H1 (cell line): Measurements from ENCODE around the gene GAS7. TPM values are rescaled to one million over a fixed set of nuclear protein-coding genes. Genes with fewer than 3 reads are reported as not detected.
A peak's percentile ranks its signal among the peaks of the same experiment; 100 is the strongest.

Source experiments
- CTCF ChIA-PET: fragments of 300-600 bp; sonication (Branson Sonifier 250); formaldehyde crosslinking; loops from one replicate; lab custom pipeline; 2021; ENCODE audit not compliant: partially characterized antibody; lab: Charles Lee
- POLR2A ChIA-PET: fragments of 300-600 bp; sonication (Branson Sonifier 250); formaldehyde crosslinking; loops from one replicate; lab custom pipeline; 2021; ENCODE audit warnings: inconsistent platforms; ENCODE audit not compliant: partially characterized antibody; lab: Charles Lee
- DNase-seq, 2 experiments: peaks; one replicate each; pipeline versions ENCODE4 v3.0.0 to v3.0.0-alpha.2; 2010 to 2022; ENCODE audit warnings: low spot score in 2 of 2, low read depth in 1 of 2, mixed read lengths in 1 of 2
- FAIRE-seq: peaks from 2 replicates; lab custom pipeline; 2011; peaks lifted over from hg19 to GRCh38; lab: Jason Lieb, UNC
- H2AFZ ChIP-seq: 2 replicates; pipeline ENCODE4 v1.8.1; 2012; ENCODE audit warnings: low read length, inconsistent platforms
- H2AK5ac ChIP-seq: 2 replicates; pipeline ENCODE4 v1.6.1; 2013; ENCODE audit warnings: low read depth, low read length
- H2BK120ac ChIP-seq: replicated peaks from 2 replicates; pipeline ENCODE3; 2013; ENCODE audit warnings: low read depth, low read length, inconsistent platforms
- H2BK12ac ChIP-seq: 2 replicates; pipeline ENCODE4 v1.6.1; 2013; ENCODE audit warnings: low read depth, low read length
- H2BK15ac ChIP-seq: 2 replicates; pipeline ENCODE4 v1.6.1; 2013; ENCODE audit warnings: low read length
- H2BK20ac ChIP-seq: 2 replicates; pipeline ENCODE4 v1.6.1; 2013; ENCODE audit warnings: low read length
- H2BK5ac ChIP-seq: 2 replicates; pipeline ENCODE4 v1.6.1; 2013; ENCODE audit warnings: low read depth, low read length
- H3K14ac ChIP-seq: 2 replicates; pipeline ENCODE4 v1.6.1; 2013; ENCODE audit warnings: inconsistent platforms; ENCODE audit not compliant: insufficient read length
- H3K18ac ChIP-seq: 2 replicates; pipeline ENCODE4 v1.6.1; 2013; ENCODE audit warnings: low read length; ENCODE audit errors: extremely low read depth
- H3K23ac ChIP-seq: 2 replicates; pipeline ENCODE4 v1.6.1; 2013; ENCODE audit warnings: inconsistent platforms; ENCODE audit not compliant: insufficient read length
- H3K23me2 ChIP-seq: 2 replicates; pipeline ENCODE4 v1.6.1; 2013; ENCODE audit warnings: low read depth, low read length
- H3K27ac ChIP-seq: 2 replicates; pipeline ENCODE4 v1.6.1; 2011; ENCODE audit warnings: low read depth, low read length, inconsistent platforms
- H3K27me3 ChIP-seq, 4 experiments: replicated peaks in 1 of 4; 1 replicate in 1 of 4; 2 replicates in 3 of 4; pipeline versions ENCODE4 v1.6.1 to v1.8.1; 2011 to 2013; ENCODE audit warnings: low read length in 3 of 4, mild to moderate bottlenecking in 3 of 4, inconsistent platforms in 2 of 4, mixed read lengths in 2 of 4, moderate library complexity in 1 of 4; ENCODE audit not compliant: control insufficient read depth in 3 of 4, insufficient read depth in 3 of 4; ENCODE audit errors: extremely low read depth in 1 of 4
- H3K36me3 ChIP-seq, 4 experiments: 2 replicates each; pipeline versions ENCODE4 v1.6.1 to v1.8.1; 2011 to 2013; ENCODE audit warnings: mild to moderate bottlenecking in 4 of 4, low read length in 3 of 4, moderate library complexity in 2 of 4, control low read depth in 1 of 4, inconsistent platforms in 1 of 4; ENCODE audit not compliant: insufficient read depth in 4 of 4, control insufficient read depth in 2 of 4
- H3K4ac ChIP-seq: replicated peaks from 2 replicates; pipeline ENCODE3; 2013; ENCODE audit warnings: low read length, low read depth, mixed read lengths, inconsistent platforms; ENCODE audit not compliant: insufficient read length
- H3K4me1 ChIP-seq, 4 experiments: replicated peaks in 1 of 4; 1 replicate in 1 of 4; 2 replicates in 3 of 4; pipeline versions ENCODE4 v1.6.1 to v1.8.1; 2011 to 2013; ENCODE audit warnings: low read length in 3 of 4, inconsistent platforms in 2 of 4, mixed read lengths in 1 of 4; ENCODE audit not compliant: insufficient read depth in 4 of 4, control insufficient read depth in 3 of 4
- H3K4me2 ChIP-seq, 2 experiments: 2 replicates each; pipeline versions ENCODE4 v1.6.1 to v1.8.1; 2011 to 2013; ENCODE audit warnings: low read depth in 2 of 2, low read length in 2 of 2, control low read depth in 1 of 2, inconsistent platforms in 1 of 2, mild to moderate bottlenecking in 1 of 2; ENCODE audit not compliant: insufficient read depth in 1 of 2
- H3K4me3 ChIP-seq, 4 experiments: fragments of 200-600, 300-600 bp in 1 of 4; sonication (generic), shearing (Covaris generic), sonication (Bioruptor Twin) in 1 of 4; 2 replicates each; pipeline versions ENCODE4 v1.5.1 to v1.8.1; 2011 to 2016; ENCODE audit warnings: low read length in 4 of 4, low read depth in 3 of 4, control low read depth in 2 of 4, inconsistent platforms in 2 of 4, mild to moderate bottlenecking in 2 of 4, mixed read lengths in 1 of 4, moderate library complexity in 1 of 4; ENCODE audit not compliant: insufficient read depth in 2 of 4; ENCODE audit errors: extremely low read depth in 1 of 4
- H3K56ac ChIP-seq: replicated peaks from 2 replicates; pipeline ENCODE3; 2013; ENCODE audit warnings: low read depth, mild to moderate bottlenecking, mixed read lengths, low read length, inconsistent platforms; ENCODE audit not compliant: insufficient read length
- H3K79me1 ChIP-seq: 2 replicates; pipeline ENCODE4 v1.6.1; 2013; ENCODE audit warnings: low read depth, low read length, control low read depth
- H3K79me2 ChIP-seq, 2 experiments: 2 replicates each; pipeline versions ENCODE4 v1.6.1 to v1.8.1; 2012 to 2013; ENCODE audit warnings: low read length in 2 of 2, mild to moderate bottlenecking in 2 of 2, inconsistent platforms in 1 of 2; ENCODE audit not compliant: insufficient read depth in 2 of 2, control insufficient read depth in 1 of 2
- H3K9ac ChIP-seq, 4 experiments: replicated peaks in 1 of 4; 1 replicate in 1 of 4; 2 replicates in 3 of 4; pipeline versions ENCODE4 v1.6.1 to v1.8.1; 2011 to 2013; ENCODE audit warnings: low read depth in 3 of 4, low read length in 3 of 4, control low read depth in 2 of 4, mild to moderate bottlenecking in 2 of 4, moderate library complexity in 2 of 4, inconsistent platforms in 1 of 4; ENCODE audit errors: extremely low read depth in 1 of 4
- H3K9me3 ChIP-seq, 2 experiments: 2 replicates each; pipeline versions ENCODE4 v1.6.1 to v1.8.1; 2012 to 2013; ENCODE audit warnings: mild to moderate bottlenecking in 2 of 2, moderate library complexity in 2 of 2, control low read depth in 1 of 2, inconsistent platforms in 1 of 2, low read depth in 1 of 2, low read length in 1 of 2, mixed read lengths in 1 of 2; ENCODE audit not compliant: insufficient read depth in 2 of 2
- H4K20me1 ChIP-seq, 2 experiments: replicated peaks in 1 of 2; 2 replicates each; pipeline versions ENCODE3 to v1.8.1; 2011 to 2013; ENCODE audit warnings: inconsistent platforms in 2 of 2, low read length in 2 of 2, mild to moderate bottlenecking in 1 of 2; ENCODE audit not compliant: insufficient read depth in 2 of 2, control insufficient read depth in 1 of 2
- H4K5ac ChIP-seq: 2 replicates; pipeline ENCODE4 v1.6.1; 2013; ENCODE audit warnings: low read length, low read depth, mixed read lengths, inconsistent platforms; ENCODE audit not compliant: insufficient read length
- H4K8ac ChIP-seq: 2 replicates; pipeline ENCODE4 v1.8.0; 2013; ENCODE audit warnings: mild to moderate bottlenecking, moderate library complexity, low read length, inconsistent platforms; ENCODE audit not compliant: insufficient read depth; ENCODE audit errors: extremely low read depth
- H4K91ac ChIP-seq: replicated peaks from 2 replicates; pipeline ENCODE3; 2013; ENCODE audit warnings: low read length, mixed read lengths, inconsistent platforms; ENCODE audit not compliant: insufficient read length
- CEBPB ChIP-seq: IDR thresholded peaks from 2 replicates; pipeline ENCODE4 v1.6.1; 2012; ENCODE audit warnings: low read depth, low read length
- KDM1A ChIP-seq: fragments of 200-600, 300-600 bp; sonication (generic); IDR thresholded peaks from 2 replicates; pipeline ENCODE4 v1.7.1; 2016; ENCODE audit warnings: mild to moderate bottlenecking, low read length, borderline replicate concordance
- YY1 ChIP-seq: IDR thresholded peaks from 2 replicates; pipeline ENCODE4 v1.6.1; 2011; ENCODE audit warnings: low read depth, mild to moderate bottlenecking, low read length
- WGBS, 2 experiments: shearing (Covaris generic) in 1 of 2; methylation state at CpG; one replicate each; pipeline versions ENCODE4 v1.1.6 to v1.1.7; 2013 to 2015; ENCODE audit warnings: low lambda C conversion rate in 2 of 2, mixed read lengths in 2 of 2, inconsistent platforms in 1 of 2, low coverage in 1 of 2, missing lambda C conversion rate in 1 of 2; ENCODE audit not compliant: insufficient replicate concordance in 2 of 2, insufficient coverage in 1 of 2, insufficient read length in 1 of 2; ENCODE audit errors: extremely low coverage in 1 of 2, missing lambda C conversion rate in 1 of 2; 5-methylcytosine and 5-hydroxymethylcytosine counted together
- polyA plus RNA-seq, 7 experiments: library from polyadenylated mRNA; depleted of rRNA in 3 of 7; stranded (reverse) in 5 of 7; unstranded in 2 of 7; fragments of >200 nt in 5 of 7; fragments of 200-250 nt in 2 of 7; gene quantifications; 1 replicate in 5 of 7; 2 replicates in 1 of 7; 4 replicates in 1 of 7; pipeline versions ENCODE4 v1.2.1 to v1.2.3, GENCODE V29; 2011 to 2013; ENCODE audit warnings: missing spikeins in 2 of 7, mixed read lengths in 2 of 7
- total RNA-seq: library from RNA; stranded (reverse); fragmentation: NEBNext Ultra II Directional; extraction: Animal tissue kit (Norgen Biotek cat#: 25700); gene quantifications from 2 replicates; pipeline ENCODE4 v1.2.1, GENCODE V29; 2021

Gene GAS7
- total and polyA plus RNA-seq, 2 of the 8 experiments (the other 6 are each of a cell fraction or from before 2014, with no cell fraction given) = 5.0 to 14.5 TPM

DNA sequence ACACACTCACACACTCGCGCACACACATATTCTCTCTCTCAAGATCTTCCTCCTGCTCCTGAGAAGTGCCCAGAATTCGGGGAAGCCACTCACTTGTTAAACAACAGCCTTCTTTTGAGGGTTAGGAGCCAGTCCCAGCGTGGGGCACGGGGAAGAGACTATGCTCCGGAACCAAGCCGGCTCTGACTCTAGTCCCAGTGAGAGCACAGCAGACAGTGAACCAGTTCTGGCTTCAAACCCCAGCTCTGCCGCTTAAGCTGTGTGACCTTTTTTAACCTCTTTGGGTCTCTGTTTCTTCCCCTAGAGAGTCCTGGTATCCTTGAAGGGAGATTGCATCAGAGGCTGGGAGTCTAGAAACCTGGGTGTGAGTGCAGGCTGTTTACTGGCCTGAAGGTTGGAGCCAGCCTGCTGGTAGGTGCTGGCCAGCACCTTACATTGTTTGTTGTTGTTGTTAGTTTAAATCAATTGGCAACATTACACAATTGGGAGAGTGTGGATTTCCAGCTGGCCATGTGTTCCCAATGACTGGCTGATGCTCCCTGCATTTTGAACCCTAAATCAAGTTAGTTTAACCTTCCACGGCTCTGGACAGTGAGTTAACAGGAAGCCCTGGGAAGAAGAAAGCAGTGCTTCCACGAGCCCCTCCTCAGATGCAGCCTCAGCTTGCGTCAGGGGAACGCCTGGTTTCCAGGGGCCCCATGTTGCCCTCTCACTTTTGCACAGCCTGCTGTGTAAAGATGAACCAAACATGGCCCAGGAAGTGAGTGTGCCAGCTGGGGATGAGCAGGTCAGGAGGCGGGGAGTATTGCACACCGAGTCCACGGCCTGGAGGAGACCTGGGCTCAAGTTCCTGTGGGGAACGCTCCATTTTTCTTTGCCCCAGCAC is 71.5 kb downstream of the GAS7 start:
- Histone ChIP-seq H2BK12ac (peak overlapping the region; percentile 96), H3K56ac (peak overlapping the region; percentile 42), H3K27ac (no peak overlapping the region), H3K23me2 (peaks cover 3% of the 10 kb centered on the region; the same call in 1 of the 2 replicates), H3K79me1 (no peaks in the 10 kb centered on the region), H3K79me2 (no peaks in the 10 kb centered on the region), H3K4me3 (no peak overlapping the region), H4K20me1 (peaks cover 0 to 3% of the 10 kb centered on the region in 2 experiments), H3K14ac (no peak overlapping the region), H2AK5ac (peak overlapping the region; percentile 90; the same call in 1 of the 2 replicates), H2BK5ac (peak overlapping the region; percentile 21), H2BK20ac (peak overlapping the region; percentile 94; the same call in 1 of the 2 replicates), H3K18ac (peak overlapping the region; percentile 2), H3K9me3 (no peaks in the 10 kb centered on the region), H3K27me3 (no peaks in the 10 kb centered on the region), H4K91ac (peak overlapping the region; percentile 91), H4K5ac (no peak overlapping the region), H2BK15ac (peak overlapping the region; percentile 32), H3K36me3 (no peaks in the 10 kb centered on the region), H2AFZ (peak overlapping the region; percentile 35; the same call in 1 of the 2 replicates), H3K9ac (peak overlapping the region in 1 of 4 experiments; percentile 34; a peak in 3 of 7 replicates), H3K4ac (peak overlapping the region; percentile 96), H3K23ac (no peak overlapping the region), H3K4me1 (peaks cover 5 to 22% (median 10%) of the 10 kb centered on the region in 4 experiments), H4K8ac (peak overlapping the region; percentile 9; the same call in 1 of the 2 replicates), H3K4me2 (no peak overlapping the region; a peak in 2 of 4 replicates), H2BK120ac (peak overlapping the region; percentile 62)
- no peak for DNase-seq
- FAIRE-seq = no peak
- WGBS, 2 experiments = 77 to 100% methylated on average over 2 to 14 of the region's 16 CpGs
- CTCF ChIA-PET = interaction anchor here (0.8 to 1.0 kb wide), 2 partner anchors 33 to 100 kb away, joined by 3 read pairs; no protein-coding TSS in a partner anchor
- POLR2A ChIA-PET = interaction anchor here (0.8 to 2.0 kb wide), 4 partner anchors 11 to 71 kb away, joined by 3 to 6 read pairs (median 3); partner anchors contain the start of gene GAS7
- TF ChIP-seq KDM1A = peak; percentile 87
- TF ChIP-seq YY1 = no peak
- peak; percentile 77 for TF ChIP-seq CEBPB
